ENCODE data around the gene WWOX.
A peak's percentile ranks its signal among the peaks of the same experiment; 100 is the strongest.

Gene WWOX

DNA sequence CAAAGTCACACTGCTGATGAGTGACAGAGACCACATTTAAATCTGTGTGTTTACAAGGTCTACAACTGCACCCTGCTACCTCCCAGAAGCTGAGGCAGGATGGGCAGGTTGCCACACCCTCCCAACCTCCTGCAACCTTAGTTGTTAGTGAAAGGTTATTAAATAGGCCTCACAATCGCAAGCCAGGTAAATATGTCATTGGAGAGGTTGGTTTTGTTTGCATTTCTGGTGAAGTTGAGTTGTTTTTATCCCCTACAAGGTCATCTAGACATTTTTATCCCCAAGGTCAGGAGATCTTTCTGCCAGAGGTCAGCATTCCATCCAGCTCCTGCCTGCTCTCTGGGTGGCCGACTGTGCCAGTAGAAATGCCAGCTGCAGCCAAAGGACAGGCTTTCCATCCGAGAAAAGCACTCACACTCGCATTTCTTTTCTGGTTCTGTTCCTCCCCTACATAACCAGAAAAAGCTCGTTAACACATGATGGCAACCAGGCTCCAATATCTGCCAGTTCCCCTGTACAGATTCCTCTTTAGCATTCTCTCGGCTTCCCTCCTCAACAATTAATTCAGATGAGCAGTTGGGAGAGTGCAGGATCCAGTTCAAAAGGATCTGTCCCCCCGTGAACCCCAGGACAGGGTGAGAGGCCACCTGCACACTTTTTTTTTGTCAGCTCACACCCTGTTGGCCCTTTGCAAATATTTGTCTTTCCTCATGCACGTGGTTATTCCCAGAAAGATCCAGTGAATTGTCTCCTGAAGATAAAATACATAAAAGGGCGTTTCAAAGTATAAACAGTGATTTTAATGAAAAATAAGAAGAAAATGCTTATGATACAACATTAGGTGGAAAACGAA is 938.3 kb downstream of the WWOX start:
- ChIA-PET POLR2A (no interaction called here), CTCF (no interaction called here)
- DNase-seq (ENCODE audit: extremely low spot score), result no peak
- TF ChIP-seq, protein P1, sequence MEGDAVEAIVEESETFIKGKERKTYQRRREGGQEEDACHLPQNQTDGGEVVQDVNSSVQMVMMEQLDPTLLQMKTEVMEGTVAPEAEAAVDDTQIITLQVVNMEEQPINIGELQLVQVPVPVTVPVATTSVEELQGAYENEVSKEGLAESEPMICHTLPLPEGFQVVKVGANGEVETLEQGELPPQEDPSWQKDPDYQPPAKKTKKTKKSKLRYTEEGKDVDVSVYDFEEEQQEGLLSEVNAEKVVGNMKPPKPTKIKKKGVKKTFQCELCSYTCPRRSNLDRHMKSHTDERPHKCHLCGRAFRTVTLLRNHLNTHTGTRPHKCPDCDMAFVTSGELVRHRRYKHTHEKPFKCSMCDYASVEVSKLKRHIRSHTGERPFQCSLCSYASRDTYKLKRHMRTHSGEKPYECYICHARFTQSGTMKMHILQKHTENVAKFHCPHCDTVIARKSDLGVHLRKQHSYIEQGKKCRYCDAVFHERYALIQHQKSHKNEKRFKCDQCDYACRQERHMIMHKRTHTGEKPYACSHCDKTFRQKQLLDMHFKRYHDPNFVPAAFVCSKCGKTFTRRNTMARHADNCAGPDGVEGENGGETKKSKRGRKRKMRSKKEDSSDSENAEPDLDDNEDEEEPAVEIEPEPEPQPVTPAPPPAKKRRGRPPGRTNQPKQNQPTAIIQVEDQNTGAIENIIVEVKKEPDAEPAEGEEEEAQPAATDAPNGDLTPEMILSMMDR (IDR thresholded peaks at IDR 0.05; ENCODE audit: control extremely low read depth, extremely low read depth, low read depth, missing control alignments), result no peak

DNA sequence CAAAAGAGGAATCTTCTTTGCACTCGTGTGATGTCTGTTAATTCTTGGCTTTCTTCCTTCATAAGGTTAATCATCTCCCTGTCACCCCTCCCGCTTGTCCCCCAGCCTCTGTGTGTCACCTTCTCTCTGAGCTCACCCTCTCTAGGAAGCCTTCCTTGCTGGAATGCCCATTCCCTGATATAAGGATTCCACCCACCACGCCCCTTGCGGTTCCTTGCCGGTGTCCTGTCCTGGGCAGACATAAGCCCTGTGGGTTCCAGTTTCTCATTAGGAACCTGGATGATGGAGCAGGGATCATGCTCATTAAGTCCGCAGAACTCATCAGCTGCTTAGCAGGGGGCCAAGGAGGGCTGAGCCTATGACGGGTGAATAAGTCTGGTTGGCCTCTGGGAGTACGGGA is 941.8 kb downstream of the WWOX start:
- no peak for DNase-seq (ENCODE audit: extremely low spot score)
- CTCF ChIA-PET, result no interaction called here
- POLR2A ChIA-PET, result no interaction called here
- TF ChIP-seq, protein P1 (IDR thresholded peaks at IDR 0.05; ENCODE audit: control extremely low read depth, extremely low read depth, low read depth, missing control alignments), result no peak

DNA sequence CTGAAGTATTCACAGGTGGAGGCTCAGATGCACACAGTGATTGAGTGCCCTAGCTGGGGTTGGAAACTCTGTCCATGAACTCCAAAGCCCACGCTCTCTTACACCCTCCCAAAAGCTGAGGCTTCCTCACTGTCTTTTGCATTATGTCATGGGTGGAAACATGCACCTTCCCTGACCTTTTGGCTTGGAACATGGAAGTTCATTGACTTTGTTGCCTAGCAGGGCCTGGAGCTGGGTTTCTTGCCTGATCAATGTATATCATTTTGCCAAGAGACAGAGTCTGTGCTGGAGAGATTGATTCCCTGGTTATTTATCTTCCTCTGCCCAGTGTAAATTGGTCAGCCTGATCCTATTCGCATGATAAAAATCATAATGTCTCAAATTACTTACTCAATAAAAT is 942.7 kb downstream of the WWOX start:
- CTCF ChIA-PET, result interaction anchor here (0.8 to 1.7 kb wide), 4 partner anchors 8 to 30 kb away, joined by 3 to 4 read pairs (median 4); no protein-coding TSS in a partner anchor
- POLR2A ChIA-PET, result no interaction called here
- DNase-seq (ENCODE audit: extremely low spot score), result no peak
- TF ChIP-seq, protein P1 (IDR thresholded peaks at IDR 0.05; ENCODE audit: control extremely low read depth, extremely low read depth, low read depth, missing control alignments), result no peak

DNA sequence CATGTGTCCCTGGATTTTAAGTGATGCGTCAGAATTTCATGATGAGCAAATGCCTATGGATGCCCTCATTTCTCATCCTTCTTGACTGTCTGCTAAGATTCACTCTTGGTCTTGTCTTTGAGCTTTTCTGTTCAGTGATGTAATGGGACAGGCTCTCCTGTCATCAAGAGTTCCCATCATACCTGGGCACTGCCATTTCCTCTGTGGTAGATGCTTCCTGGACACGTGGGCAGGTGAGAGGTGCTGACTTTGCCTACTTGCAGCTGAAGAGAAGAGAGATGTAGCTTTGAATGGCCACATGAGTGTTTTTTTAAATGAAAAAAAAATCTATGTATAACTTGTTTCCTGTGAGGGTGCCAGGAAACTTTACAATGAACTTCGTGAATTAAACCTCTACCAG is 943.4 kb downstream of the WWOX start:
- no peak for DNase-seq (ENCODE audit: extremely low spot score)
- ChIA-PET POLR2A (no interaction called here), CTCF (interaction anchor here (0.8 to 1.7 kb wide), 4 partner anchors 7 to 29 kb away, joined by 3 to 4 read pairs (median 4); no protein-coding TSS in a partner anchor)
- TF ChIP-seq, protein P1 (IDR thresholded peaks at IDR 0.05; ENCODE audit: control extremely low read depth, extremely low read depth, low read depth, missing control alignments), result no peak

DNA sequence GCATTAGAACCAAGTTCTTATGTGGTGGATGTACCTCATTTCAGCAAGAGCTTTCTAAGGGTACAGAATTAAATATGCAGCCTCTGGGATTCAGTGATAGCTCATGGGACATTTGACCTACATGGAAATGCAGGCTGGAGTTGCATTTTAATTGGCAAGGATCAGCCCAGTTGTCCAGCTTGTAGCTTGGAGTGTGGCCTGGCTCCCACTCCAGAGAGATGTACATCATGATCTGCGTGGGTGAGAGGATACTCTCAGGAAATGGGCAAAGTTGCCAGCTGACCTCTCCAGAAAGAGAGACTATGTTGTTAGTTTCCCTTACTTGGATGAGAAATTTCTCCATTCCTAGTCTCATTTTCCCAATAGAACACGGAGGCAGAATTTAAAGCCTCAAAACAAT is 945.7 kb downstream of the WWOX start:
- DNase-seq (ENCODE audit: extremely low spot score), result no peak
- ChIA-PET CTCF (interaction anchor here (1.2 kb wide), 1 partner anchor 15 kb away, joined by 3 read pairs; no protein-coding TSS in a partner anchor), POLR2A (no interaction called here)
- TF ChIP-seq, protein P1 (IDR thresholded peaks at IDR 0.05; ENCODE audit: control extremely low read depth, extremely low read depth, low read depth, missing control alignments), result no peak

DNA sequence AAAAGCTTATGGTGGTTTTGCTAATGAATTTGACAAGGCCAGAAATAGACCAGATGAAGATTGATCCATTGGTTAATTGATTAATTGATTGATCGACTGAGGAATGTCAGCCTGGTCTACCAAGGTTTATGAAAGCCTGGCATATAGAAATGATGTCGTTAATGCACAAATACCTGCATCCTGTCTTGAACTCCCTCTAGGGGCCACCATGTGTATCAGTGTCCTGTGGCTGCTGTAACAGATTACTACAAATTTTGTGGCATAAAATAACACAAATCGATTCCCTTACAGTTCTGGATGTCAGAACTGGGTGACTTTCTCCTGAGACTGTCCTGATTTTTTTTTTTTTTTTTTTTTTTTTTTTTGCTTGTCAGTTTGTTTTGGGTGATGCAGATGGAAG is 947.9 kb downstream of the WWOX start:
- DNase-seq (ENCODE audit: extremely low spot score), result no peak
- CTCF ChIA-PET, result no interaction called here
- POLR2A ChIA-PET, result no interaction called here
- TF ChIP-seq, protein P1 (IDR thresholded peaks at IDR 0.05; ENCODE audit: control extremely low read depth, extremely low read depth, low read depth, missing control alignments), result peak; percentile 17
